Activated T-cell treated with anti-CD3 and anti-CD28 coated beads, Interleukin-2, amount 50 U/mL, for 1 hour (primary cell): ENCODE data around the gene ZNF100.
A peak's percentile ranks its signal among the peaks of the same experiment; 100 is the strongest.
"Not testable (repeated sequence)": the region's sequence is repeated elsewhere in the genome, so short reads cannot be mapped to it uniquely, and the experiment has no call there.

Experiments
- DNase-seq: peaks from one replicate; pipeline ENCODE4 v3.0.0-alpha.2; 2020

ZNF100 gene

DNA sequence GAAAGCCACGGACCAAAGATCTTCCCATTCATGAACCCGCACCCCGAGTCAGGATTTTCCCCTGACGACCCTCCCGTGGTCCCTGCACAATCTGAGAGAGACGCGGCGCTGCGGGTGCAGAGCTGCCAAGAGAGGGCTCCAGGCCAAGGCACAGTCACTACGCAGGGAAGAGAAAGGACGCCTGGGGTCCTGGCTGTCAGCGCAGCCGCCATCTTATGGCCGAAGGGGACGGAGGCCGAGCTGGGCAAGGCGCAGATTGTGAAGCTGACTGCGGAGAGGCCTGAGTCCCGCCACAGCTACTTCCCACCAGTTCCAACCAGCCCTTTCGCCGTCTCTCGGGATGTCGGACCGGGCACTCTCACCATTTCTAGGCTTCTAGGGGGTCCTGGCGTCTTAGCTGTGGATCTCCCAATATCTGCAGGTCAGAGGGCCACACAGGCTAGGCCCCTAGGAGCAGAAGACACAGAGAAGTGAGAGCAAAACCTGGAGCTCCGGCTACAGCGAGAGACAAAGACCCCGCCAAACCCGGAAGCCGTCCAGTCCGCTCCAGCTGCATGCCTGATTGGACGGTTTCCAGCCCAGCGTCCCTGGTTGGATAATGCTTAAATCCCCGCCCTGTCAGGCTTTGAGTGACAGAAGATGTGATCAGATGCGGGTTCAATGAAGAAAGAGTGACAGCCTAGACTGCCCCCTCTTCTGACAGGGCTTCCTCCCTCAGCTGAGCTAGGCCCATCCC is at the start of gene ZNF100:
Gene ZNF100, minus strand, starts transcription at position 515 of the 736 bp plus-strand sequence. Its CDS starts 150 bp downstream, at position 365.
- DNase-seq: peak; percentile 81

DNA sequence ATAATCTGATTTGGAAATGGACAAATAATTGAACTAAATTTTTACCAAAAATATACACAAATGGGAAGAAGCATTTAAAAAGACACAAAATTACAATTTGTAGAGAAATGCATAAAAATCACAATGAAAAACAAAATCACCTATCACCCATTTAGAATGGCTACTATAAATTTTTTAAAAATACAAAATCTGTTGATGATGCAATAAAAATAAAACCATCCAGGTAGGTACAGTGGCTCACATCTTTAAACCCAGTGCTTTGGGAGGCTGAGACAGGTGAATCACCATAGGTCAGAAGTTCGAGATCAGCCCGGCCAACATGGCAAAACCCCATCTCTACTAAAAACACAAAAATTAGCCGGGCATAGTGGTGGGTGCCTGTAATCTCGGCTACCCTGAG is 45.1 kb upstream of the ZNF100 start:
- no peak for DNase-seq

DNA sequence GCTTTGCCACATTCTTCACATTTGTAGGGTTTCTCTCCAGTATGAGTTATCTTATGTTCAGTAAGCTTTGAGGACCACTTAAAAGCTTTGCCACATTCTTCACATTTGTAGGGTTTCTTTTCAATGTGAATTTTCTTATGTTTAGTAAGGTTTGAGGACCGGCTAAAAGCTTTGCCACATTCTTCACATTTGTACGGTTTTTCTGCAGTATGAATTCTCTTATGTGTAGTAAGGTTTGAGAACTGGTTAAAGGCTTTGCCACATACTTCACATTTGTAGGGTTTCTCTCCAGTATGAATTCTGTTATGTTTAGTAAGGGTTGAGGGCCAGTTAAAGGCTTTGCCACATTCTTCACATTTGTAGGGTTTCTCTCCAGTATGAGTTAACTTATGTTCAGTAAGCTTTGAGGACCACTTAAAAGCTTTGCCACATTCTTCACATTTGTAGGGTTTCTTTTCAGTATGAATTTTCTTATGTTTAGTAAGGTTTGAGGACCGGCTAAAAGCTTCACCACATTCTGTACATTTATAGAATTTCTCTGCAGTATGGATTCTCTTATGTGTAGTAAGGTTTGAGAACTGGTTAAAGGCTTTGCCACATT is 41.1 kb upstream of the ZNF100 start:
- not testable (repeated sequence) for DNase-seq

DNA sequence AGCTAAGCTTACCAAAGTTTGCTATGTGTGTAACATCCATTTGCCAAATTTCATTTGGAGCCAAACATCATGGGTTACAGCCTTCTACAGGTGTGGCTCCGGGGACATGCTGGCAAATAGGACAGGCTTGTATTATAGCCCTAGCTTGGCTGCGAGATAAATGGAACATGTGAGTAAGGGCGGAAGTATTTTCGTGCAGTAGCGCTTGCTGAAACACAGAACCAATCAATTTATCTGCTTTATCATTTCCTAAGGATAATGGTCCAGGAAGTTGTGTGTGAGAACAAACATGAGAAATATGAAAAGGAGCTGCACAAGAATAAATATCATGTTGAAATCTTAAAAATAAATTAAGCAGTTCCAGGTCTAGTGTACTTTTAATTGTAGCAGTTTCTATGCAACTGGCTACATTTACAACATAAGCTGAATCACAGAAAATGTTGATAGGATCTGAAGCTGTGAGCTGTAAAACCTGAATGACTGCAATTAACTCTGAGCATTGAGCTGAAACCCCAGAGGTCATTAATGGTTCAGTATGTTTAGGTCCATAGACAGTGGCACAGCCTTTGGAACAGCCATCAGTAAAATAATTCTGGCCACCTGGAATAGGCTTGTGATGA is 22.2 kb upstream of the ZNF100 start:
- no peak for DNase-seq

DNA sequence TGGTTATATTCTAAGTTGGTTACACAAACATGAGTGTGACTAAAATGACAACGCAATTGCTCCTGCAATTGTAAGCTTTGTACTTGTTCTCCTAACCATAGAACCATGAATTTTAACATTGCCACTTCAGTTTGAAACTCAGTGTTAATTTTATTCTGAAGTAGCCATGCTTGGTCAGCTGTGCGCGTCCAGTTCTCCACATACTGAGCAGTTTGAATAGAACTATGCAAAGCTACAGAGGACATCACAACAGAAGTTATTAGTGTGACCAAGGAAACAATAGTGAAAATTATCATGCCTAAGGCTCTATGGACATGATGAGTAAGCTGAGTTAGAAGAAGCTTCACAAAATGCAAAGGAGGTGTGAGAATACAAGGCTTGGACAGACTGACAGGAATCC is 19.6 kb upstream of the ZNF100 start:
- no peak for DNase-seq

DNA sequence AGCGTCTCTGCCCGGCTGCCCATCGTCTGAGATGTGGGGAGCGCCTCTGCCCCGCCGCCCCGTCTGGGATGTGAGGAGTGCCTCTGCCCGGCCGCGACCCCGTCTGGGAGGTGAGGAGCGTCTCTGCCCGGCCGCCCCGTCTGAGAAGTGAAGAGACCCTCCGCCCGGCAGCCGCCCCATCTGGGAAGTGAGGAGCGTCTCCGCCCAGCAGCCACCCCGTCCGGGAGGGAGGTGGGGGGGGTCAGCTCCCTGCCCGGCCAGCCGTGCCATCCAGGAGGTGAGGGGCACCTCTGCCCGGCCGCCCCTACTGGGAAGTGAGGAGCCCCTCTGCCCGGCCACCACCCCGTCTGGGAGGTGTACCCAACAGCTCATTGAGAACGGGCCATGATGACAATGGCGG is 8.4 kb upstream of the ZNF100 start:
- DNase-seq: not testable (repeated sequence)

DNA sequence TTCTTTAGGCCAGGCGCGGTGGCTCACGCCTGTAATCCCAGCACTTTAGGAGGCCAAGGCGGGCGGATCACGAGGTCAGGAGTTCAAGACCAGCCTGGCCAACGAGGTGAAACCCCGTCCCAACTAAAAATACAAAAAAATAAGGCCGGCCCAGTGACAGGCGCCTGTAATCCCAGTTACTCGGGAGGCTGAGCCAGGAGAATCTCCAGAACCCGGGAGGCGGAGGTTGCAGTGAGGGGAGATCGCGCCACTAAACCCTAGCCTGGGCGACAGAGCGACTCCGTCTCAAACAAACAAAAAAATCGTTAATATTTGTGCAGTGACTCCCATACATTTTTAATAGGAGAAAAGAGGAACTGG is 694 bp downstream of the ZNF100 start:
- DNase-seq: not testable (repeated sequence)

DNA sequence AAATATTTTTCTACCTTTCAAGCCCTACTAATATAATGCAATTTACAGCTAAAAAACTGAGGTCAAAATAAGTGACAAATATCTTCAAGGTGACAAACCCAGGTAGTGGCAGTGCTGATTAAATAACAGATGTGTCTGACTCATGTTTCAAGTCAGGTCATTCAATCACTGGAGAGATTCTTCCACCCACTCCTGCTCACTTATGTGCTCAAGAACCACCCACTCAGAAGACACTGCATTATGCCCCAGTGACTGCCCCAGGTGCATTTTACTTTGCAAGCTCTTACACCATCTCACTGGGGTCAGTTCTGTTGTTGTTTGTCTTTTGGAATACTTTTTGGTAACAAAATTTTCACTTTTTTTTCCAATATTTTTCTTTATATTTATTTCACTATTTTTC is 2.2 kb downstream of the ZNF100 start:
- no peak for DNase-seq

DNA sequence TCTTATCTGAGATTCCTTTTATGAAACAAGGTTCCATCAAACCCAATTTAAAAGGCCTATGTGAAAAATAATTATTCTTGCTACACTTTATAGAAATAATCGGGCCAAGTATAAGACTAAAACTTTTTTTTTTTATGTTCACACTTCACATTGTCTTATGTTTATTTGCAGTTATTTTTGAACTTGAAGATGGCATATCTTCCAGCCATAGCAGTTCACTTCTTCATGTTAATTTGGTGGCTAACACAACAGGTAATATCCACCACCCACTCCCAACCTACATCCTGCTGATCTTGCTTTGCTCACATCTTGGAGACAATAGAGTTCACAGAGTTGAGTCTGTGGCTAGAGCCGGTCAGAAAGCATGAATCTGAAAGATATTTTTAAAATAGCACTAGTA is 5.8 kb downstream of the ZNF100 start:
- DNase-seq: not testable (repeated sequence)

DNA sequence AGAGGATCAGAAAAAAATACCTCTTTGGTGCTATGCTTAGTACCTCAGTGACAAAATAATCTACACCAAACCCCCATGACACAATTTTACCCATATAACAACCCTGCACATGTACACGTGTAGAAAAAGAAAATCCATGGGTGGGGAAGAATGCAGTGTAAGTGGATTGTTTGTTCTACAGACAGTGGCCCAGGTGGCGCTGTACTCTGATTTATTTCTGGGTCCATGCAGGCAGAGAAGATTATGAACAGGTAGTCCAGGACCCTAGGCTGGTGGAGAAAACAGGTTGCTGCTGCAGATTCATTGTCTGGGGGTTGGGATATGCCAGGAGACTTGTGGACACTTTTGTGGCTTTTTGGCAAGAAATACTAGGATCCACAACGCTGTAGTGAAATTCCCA is 9.1 kb downstream of the ZNF100 start:
- DNase-seq: no peak

DNA sequence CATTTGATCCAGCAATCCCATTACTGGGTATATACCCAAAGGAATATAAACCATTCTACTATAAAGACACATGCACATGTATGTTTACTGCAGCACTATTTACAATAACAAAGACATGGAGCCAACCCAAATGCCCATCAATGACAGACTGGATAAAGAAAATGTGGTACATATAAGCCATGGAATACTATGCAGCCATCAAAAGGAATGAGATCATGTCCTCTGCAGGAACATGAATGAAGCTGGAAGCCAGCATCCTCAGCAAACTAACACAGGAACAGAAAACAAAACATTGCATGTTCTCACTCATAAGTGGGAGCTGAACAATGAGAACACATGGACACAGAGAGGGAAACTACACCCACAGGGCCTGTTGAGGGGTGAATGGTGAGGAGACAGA is 11.8 kb downstream of the ZNF100 start:
- DNase-seq: not testable (repeated sequence)

DNA sequence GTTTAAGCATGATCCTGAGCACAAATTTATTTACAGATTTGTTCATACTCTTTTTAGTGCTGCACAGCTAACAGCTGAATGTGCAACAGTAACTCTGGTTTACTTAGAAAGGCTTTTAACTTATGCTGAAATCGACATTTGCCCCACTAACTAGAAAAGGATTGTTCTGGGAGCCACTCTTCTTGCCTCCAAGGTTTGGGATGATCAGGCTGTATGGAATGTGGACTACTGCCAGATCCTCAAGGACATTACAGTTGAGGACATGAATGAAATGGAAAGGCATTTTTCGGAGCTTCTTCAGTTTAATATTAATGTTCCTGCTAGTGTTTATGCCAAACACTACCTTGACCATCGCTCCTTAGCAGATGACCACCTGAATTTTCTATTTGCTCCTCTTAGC is 16.0 kb downstream of the ZNF100 start:
- no peak for DNase-seq

DNA sequence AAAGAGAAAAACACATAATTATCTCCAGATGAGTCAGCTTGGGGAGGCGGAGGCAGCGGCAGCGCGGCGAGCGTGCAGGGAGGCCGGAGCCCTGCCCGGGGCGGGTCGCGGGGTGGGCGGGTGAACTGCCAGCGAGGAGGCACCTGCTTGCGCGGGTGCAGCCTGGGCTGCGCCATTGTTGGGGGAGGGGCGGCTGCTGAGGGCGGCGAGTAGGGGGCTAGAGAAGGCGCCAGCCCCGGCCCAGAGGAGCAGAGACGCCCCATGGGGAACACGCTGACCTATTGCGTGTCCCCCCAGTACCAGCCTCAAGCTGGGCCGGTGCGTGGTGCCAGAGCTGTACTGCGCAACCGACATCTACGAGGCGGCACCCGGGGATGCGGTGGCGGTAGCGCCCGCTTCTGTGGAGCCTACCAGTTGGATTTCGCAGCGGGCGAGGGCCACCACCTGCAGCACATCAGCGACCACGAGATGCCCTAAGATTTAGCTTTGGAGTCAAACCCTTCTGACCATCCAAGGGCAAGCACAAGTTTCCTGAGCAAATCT is 16.7 kb downstream of the ZNF100 start:
- DNase-seq: no peak

DNA sequence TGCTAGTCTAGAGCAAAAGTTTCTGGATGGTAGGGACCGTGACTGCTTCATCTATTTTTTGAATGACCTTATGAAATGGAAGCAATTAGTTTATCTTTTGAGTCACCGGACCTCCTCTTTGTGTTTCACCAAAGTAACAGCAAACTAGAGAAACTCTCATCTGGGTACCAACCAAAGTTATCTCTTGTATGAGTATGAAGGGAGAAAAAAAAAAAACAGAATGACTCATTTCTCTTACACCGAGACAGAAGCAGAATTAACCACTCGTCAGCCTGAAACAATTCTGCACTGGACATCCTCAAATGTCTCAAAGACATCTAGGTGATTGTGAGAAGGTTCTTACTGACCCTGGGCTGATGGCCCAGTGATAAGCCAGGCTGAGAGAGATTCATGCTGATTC is 18.3 kb downstream of the ZNF100 start:
- DNase-seq: no peak

DNA sequence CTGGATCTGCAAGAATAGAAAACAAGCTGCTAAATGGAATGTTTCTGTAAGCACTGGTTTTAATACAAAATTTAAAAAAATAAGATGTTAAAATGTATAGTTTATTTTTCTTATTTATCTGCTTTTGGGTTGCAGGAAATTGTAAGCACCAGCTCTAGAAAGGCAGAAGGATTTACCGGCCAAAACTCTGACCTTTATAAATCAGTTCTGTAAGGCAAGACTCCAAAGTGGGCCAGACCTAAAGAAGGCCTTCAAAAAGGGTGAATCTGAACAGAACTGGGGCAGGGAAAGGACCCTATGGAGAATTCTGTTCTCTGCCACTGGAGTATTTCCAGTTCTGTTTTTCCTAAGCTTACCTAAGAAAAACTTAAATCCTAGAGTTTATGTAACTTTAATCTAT is 19.3 kb downstream of the ZNF100 start:
- no peak for DNase-seq

DNA sequence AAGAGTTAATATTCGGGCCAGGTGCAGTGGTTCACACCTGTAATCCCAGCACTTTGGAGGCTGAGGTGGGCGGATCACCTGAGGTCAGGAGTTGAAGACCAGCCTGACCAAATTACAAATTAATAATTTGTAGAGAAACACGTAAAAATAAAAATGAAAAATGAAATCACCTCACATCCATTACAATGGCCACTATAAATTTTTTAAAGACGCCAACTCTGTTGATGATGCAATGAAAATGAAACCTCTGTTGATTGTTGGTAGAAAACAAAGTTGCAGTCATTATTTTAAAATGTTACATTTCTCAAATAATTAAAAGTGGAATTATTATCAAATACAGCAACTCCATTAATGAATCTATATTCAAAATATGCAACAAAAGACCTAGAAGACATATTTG is 26.8 kb downstream of the ZNF100 start:
- no peak for DNase-seq

DNA sequence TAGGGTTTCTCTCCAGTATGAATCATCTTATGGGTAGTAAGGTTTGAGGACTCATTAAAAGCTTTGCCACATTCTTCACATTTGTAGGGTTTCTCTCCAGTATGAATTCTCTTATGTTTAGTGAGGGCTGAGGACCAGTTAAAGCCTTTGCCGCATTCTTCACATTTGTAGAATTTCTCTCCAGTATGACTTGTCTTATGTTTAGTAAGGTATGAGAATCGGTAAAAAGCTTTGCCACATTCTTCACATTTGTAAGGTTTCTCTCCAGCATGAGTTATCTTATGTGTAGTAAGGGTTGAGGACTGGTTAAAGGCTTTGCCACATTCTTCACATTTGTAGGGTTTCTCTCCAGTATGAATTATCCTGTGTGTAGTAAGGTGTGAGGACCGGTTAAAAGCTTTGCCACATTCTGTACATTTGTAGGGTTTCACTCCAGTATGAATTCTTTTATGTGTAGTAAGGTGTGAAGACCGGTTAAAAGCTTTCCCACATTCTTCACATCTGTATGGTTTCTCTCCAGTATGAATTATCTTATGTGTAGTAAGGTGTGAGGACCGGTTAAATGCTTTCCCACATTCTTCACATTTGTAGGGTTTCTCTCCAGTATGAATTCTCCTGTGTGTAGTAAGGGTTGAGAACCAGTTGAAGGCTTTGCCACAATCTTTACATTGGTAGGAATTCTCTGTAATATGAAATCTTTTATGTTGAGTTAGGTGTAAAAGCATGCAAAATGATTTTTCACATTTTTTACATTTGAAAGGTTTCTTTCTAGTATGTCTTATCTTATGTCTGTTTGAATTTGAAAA is 40.2 kb downstream of the ZNF100 start:
- DNase-seq: not testable (repeated sequence)

DNA sequence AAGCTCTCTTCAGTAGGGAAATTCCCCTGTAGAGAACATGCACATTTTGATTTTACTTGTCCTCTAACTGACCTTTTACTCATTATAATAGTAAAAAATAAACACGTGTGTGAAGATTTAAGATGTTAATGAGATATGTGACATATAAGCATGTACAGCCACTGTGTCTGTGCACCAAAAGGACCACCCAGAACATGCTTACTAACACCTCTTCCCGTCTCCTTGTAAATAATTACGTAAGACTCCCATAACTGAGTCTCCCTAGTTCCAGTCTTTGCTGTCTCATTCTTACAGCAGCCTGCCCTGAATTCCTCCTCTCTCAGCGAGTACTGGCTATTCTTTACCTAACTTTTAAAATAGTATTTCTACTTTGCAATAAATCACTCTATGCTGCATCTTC is 53.6 kb downstream of the ZNF100 start:
- no peak for DNase-seq

DNA sequence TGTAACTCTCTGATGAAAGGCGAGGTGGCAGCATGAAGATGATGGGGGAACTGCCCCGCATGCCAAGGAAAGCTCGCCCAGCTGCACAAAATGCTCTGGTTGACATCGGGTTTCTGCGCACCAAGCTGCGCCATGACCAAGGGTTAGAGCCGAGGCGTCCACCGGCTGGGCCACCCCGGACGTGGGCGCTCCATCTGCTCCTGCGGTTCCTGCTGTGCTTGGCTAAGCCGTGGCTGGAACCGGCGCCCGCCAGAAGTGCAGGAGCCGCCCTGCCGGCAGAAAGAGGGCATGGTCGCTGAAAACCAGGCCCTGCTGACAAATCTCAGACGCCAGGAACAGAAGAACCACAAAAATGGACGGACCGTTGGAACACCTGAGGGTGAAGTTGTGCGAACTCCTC is 57.9 kb downstream of the ZNF100 start:
- no peak for DNase-seq

DNA sequence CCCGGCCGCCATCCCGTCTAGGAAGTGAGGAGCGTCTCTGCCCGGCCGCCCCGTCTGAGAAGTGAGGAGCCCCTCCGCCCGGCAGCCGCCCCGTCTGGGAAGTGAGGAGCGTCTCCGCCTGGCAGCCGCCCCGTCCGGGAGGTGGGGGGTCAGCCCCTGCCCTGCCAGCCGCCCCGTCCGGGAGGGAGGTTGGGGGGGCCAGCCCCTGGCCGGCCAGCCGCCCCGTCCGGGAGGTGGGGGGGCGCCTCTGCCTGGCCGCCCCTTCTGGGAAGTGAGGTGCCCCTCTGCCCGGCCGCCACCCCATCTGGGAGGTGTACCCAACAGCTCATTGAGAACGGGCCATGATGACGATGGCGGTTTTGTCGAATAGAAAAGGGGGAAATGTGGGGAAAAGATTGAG is 59.5 kb downstream of the ZNF100 start:
- DNase-seq: not testable (repeated sequence)

DNA sequence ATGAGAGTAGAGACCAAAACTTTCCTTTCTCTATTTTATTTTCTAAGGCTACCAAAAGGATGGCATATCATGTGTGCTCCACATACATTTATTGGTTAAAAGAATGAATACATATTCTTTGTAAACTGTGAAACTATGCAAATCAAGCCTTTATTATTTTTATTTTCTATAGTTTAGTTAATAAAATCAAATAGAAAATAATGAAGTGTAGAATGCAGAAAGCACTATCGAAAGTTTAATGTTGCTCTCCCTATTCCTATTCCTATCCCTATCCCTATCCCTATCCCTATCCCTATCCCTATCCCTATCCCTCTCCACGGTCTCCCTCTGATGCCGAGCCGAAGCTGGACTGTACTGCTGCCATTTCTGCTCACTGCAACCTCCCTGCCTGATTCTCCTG is 60.3 kb downstream of the ZNF100 start:
- DNase-seq: no peak

DNA sequence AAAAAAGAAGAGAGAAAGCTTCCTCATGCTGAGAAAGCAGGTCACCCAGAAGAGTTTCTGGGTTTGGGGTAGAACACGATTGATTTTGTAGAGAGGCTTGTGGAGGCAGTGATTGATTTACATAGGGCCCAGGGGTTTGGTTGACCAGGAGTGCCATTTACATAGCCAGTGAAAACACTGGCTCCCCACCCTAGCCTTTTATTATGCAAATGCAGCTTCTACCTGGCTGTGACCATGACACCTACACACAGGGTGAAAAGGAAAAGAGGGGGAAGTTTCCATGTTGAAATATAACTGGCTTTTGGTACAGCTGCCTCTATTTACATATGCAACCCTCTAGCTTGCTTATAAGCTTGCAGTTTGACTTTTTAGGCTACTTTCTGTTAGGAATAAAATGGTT is 62.0 kb downstream of the ZNF100 start:
- DNase-seq: no peak

DNA sequence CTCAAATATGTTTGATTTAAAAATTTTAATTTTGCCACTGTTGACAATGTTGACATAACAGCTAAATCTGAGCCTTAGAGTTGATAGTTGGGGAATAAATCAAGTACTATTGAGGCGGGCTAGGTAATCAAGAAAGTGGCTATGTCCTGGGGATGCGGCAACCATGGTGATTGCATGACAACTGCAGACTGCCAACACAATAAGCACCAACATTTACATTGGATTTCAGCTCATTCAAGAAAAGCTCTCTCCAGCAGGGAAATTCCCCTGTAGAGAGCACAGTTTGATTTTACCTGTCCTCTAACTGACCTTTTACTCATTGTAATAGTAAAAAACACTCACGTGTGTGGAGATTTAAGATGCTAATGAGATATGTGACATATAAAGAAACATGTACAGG is 63.1 kb downstream of the ZNF100 start:
- DNase-seq: no peak
